Daoy (cell line): ENCODE results near the gene ARHGEF35. TPM values are rescaled to one million over a fixed set of nuclear protein-coding genes. Genes with fewer than 3 reads are reported as not detected.
A peak's percentile ranks its signal among the peaks of the same experiment; 100 is the strongest.
"Not testable (repeated sequence)": the region's sequence is repeated elsewhere in the genome, so short reads cannot be mapped to it uniquely, and the experiment has no call there.

Experiments
- DNase-seq: peaks from one replicate; pipeline ENCODE4 v3.0.0-alpha.2; 2015; ENCODE audit warnings: low read depth
- total RNA-seq: library from RNA; depleted of rRNA; stranded (reverse); fragments of >200 nt; shearing (Covaris generic); gene quantifications from 2 replicates; pipeline ENCODE4 v1.2.3, GENCODE V29; 2014; rRNA removed

Gene ARHGEF35
- total RNA-seq, 1 experiment from 2014 or later: 3.6 TPM

- DNase-seq: peak; percentile 23
These were observed 17.1 kb downstream of the ARHGEF35 start for GRCh38 chr7:144178380-144179164.

- no peak for DNase-seq
These were observed 21.0 kb downstream of the ARHGEF35 start for GRCh38 chr7:144174613-144175012.

GRCh38 chr7:144171594-144172350 is 23.9 kb downstream of the ARHGEF35 start:
- not testable (repeated sequence) for DNase-seq

- DNase-seq: no peak
These were observed 30.8 kb downstream of the ARHGEF35 start for GRCh38 chr7:144164784-144165183.

- no peak for DNase-seq
These were observed 36.8 kb downstream of the ARHGEF35 start for GRCh38 chr7:144158861-144159260.

- DNase-seq: no peak
These were observed 47.3 kb downstream of the ARHGEF35 start for GRCh38 chr7:144148224-144148827.

GRCh38 chr7:144144426-144144825 is 51.2 kb downstream of the ARHGEF35 start:
- DNase-seq: no peak

- no peak for DNase-seq
These were observed 53.4 kb downstream of the ARHGEF35 start for GRCh38 chr7:144142187-144142586.

- no peak for DNase-seq
These were observed 58.1 kb downstream of the ARHGEF35 start for GRCh38 chr7:144137501-144137900.

Other genes starting within 250 kb of the ARHGEF35 start
- gene OR2F1, start 241.0 kb downstream of the ARHGEF35 start, total RNA-seq: not detected in 2 replicates
- gene OR6B1, start 195.5 kb downstream of the ARHGEF35 start, total RNA-seq: not detected in 2 replicates
- not detected in 2 replicates for gene OR2A5, start 146.9 kb downstream of the ARHGEF35 start, total RNA-seq
- not detected in 2 replicates for gene OR2A25, start 126.0 kb downstream of the ARHGEF35 start, total RNA-seq
- gene OR2A12, start 109.6 kb downstream of the ARHGEF35 start, total RNA-seq: not detected in 2 replicates
- gene OR2A2, start 86.2 kb downstream of the ARHGEF35 start, total RNA-seq: not detected in 2 replicates
- gene OR2A14, start 72.7 kb downstream of the ARHGEF35 start, total RNA-seq: not detected in 2 replicates
- gene CTAGE4, start 12.4 kb downstream of the ARHGEF35 start, total RNA-seq: 0.09 and 0.23 TPM in 2 replicates
- gene OR2A42, start 43.8 kb upstream of the ARHGEF35 start, total RNA-seq: not detected in 2 replicates
- 0.11 TPM in 1 of 2 replicates, not detected in the other for gene OR2A7, start 69.0 kb upstream of the ARHGEF35 start, total RNA-seq
- 0.09 and 0.23 TPM in 2 replicates for gene CTAGE8, start 73.5 kb upstream of the ARHGEF35 start, total RNA-seq
- gene OR2A1, start 116.6 kb upstream of the ARHGEF35 start, total RNA-seq: 0.17 TPM in 1 of 2 replicates, not detected in the other
- 1.5 and 2.0 TPM in 2 replicates for gene ARHGEF5, start 159.6 kb upstream of the ARHGEF35 start, total RNA-seq
- gene NOBOX, start 207.9 kb upstream of the ARHGEF35 start, total RNA-seq: not detected in 2 replicates